GM12878 (cell line): ENCODE results near the gene LMBR1. TPM values are rescaled to one million over a fixed set of nuclear protein-coding genes. Genes with fewer than 3 reads are reported as not detected.

ENCODE experiments used
- ATAC-seq: fragments of 200-7000 bp; cut with Tn5 transposase; 3 replicates; pipeline ENCODE4 v1.9.1; 2020; ENCODE audit warnings: mild to moderate bottlenecking, moderate library complexity
- BruUV-seq: library from RNA; stranded (reverse); fragments of 400-500 nt; replicated peaks from 2 replicates; lab custom pipeline; 2021; lab: Mats Ljungman, UMichigan
- CTCF ChIA-PET: fragments of 300-600 bp; sonication (Branson Sonifier 250); formaldehyde crosslinking; extraction: SDS; loops from one replicate; lab custom pipeline; 2021; ENCODE audit warnings: inconsistent platforms; lab: Yijun Ruan, JAX
- POLR2A ChIA-PET: fragments of 350-600 bp; formaldehyde crosslinking; extraction: SDS; loops from one replicate; lab custom pipeline; 2021; ENCODE audit warnings: inconsistent platforms; lab: Charles Lee
- RAD21 ChIA-PET: fragments of 300-600 bp; sonication (Branson Sonifier 250); formaldehyde crosslinking; loops from one replicate; lab custom pipeline; 2023; ENCODE audit warnings: antibody characterized with exemption; ENCODE audit not compliant: unreplicated experiment; lab: Charles Lee
- SMC1A ChIA-PET: fragments of 300-600 bp; sonication (Branson Sonifier 250); formaldehyde crosslinking; loops from one replicate; lab custom pipeline; 2023; ENCODE audit not compliant: unreplicated experiment, uncharacterized antibody; lab: Charles Lee
- DNase-seq: peaks from one replicate; pipeline ENCODE4 v3.0.0-alpha.2; 2011; ENCODE audit warnings: low read depth, low spot score
- FAIRE-seq: peaks from 3 replicates; lab custom pipeline; 2011; peaks lifted over from hg19 to GRCh38; lab: Jason Lieb, UNC
- H2AFZ ChIP-seq: 2 replicates; pipeline ENCODE4 v1.6.0; 2011; ENCODE audit warnings: low read depth, low read length, control low read depth; ENCODE audit not compliant: control insufficient read depth
- H3K27ac ChIP-seq: 2 replicates; pipeline ENCODE4 v1.5.1; 2011; ENCODE audit warnings: control low read depth; ENCODE audit not compliant: control insufficient read depth, insufficient read depth
- H3K27me3 ChIP-seq, 2 experiments: replicated peaks in 1 of 2; 2 replicates each; pipeline versions ENCODE4 v1.6.0 to v1.6.1; 2011; ENCODE audit warnings: low read length in 1 of 2; ENCODE audit not compliant: control insufficient read depth in 2 of 2, insufficient read depth in 2 of 2
- H3K36me3 ChIP-seq, 2 experiments: 2 replicates each; pipeline ENCODE4 v1.5.1; 2011; ENCODE audit warnings: low read length in 1 of 2; ENCODE audit not compliant: control insufficient read depth in 2 of 2, insufficient read depth in 2 of 2
- H3K4me1 ChIP-seq: 2 replicates; pipeline ENCODE4 v1.6.1; 2011; ENCODE audit warnings: mild to moderate bottlenecking, low read length, moderate library complexity, mixed read lengths; ENCODE audit not compliant: control insufficient read depth, insufficient read depth
- H3K4me2 ChIP-seq: 2 replicates; pipeline ENCODE4 v1.6.0; 2011; ENCODE audit warnings: control low read depth; ENCODE audit not compliant: control insufficient read depth, insufficient read depth
- H3K4me3 ChIP-seq: fragments of 200-600 bp; sonication (generic); 2 replicates; pipeline ENCODE4 v1.5.1; 2016
- H3K79me2 ChIP-seq: 2 replicates; pipeline ENCODE4 v1.6.0; 2011; ENCODE audit warnings: low read length; ENCODE audit not compliant: control insufficient read depth, insufficient read depth
- H3K9ac ChIP-seq: 2 replicates; pipeline ENCODE4 v1.8.0; 2011; ENCODE audit warnings: low read length, control low read depth, mixed read lengths; ENCODE audit not compliant: control insufficient read depth, insufficient read depth
- H3K9me3 ChIP-seq: replicated peaks from 3 replicates; pipeline ENCODE4 v1.5.1; 2011; ENCODE audit warnings: mild to moderate bottlenecking, low read length; ENCODE audit not compliant: control insufficient read depth, insufficient read depth
- H4K20me1 ChIP-seq: 2 replicates; pipeline ENCODE4 v1.6.0; 2011; ENCODE audit not compliant: control insufficient read depth, insufficient read depth
- CHD4 ChIP-seq: fragments of 200-600 bp; sonication (generic); IDR thresholded peaks from 2 replicates; pipeline ENCODE4 v1.6.1; 2016; ENCODE audit warnings: mild to moderate bottlenecking
- E2F8 ChIP-seq: fragments of 450-650 bp; IDR thresholded peaks from 2 replicates; pipeline ENCODE4 v1.6.1; 2018; ENCODE audit warnings: mild to moderate bottlenecking, low read depth, moderate library complexity; ENCODE audit not compliant: partially characterized antibody
- HDGF ChIP-seq: fragments of 450-650 bp; IDR thresholded peaks from 2 replicates; pipeline ENCODE4 v1.6.1; 2016; ENCODE audit warnings: antibody characterized with exemption
- POLR2AphosphoS2 ChIP-seq: IDR thresholded peaks from 2 replicates; pipeline ENCODE4 v1.6.1; 2011; ENCODE audit warnings: low read depth, mild to moderate bottlenecking, low read length, improper control_type of control experiment, moderate library complexity
- RB1 ChIP-seq: fragments of 450-650 bp; formaldehyde crosslinking; IDR thresholded peaks from 2 replicates; pipeline ENCODE4 v1.6.1; 2017; ENCODE audit warnings: mild to moderate bottlenecking, borderline replicate concordance
- RBBP5 ChIP-seq: fragments of 200-600 bp; sonication (generic); conservative IDR thresholded peaks from 2 replicates; pipeline ENCODE4 v1.6.1; 2016
- RUNX3 ChIP-seq: IDR thresholded peaks from 2 replicates; pipeline ENCODE4 v1.6.1; 2012; ENCODE audit warnings: low read length, inconsistent platforms
- ZNF217 ChIP-seq: fragments of 450-650 bp; IDR thresholded peaks from 2 replicates; pipeline ENCODE4 v1.6.1; 2017; ENCODE audit warnings: antibody characterized with exemption, mild to moderate bottlenecking
- WGBS: methylation state at CpG from one replicate; pipeline ENCODE4 v1.1.6; 2016; ENCODE audit warnings: low lambda C conversion rate; ENCODE audit not compliant: insufficient replicate concordance, insufficient coverage; ENCODE audit errors: missing lambda C conversion rate; 5-methylcytosine and 5-hydroxymethylcytosine counted together
- in situ Hi-C: fragments of 300-500 bp; cut with MboI; formaldehyde crosslinking; loops from 9 replicates; pipeline ENCODE4 v1.14.3; 2018; ENCODE audit warnings: mixed read lengths
- intact Hi-C: fragments of 100-400 bp; cut with micrococcal nuclease; formaldehyde crosslinking; loops from one replicate; pipeline ENCODE4 v1.14.2; 2022; ENCODE audit not compliant: unreplicated experiment
- polyA plus RNA-seq, 11 experiments: library from polyadenylated mRNA; depleted of rRNA in 4 of 11; unstranded in 6 of 11; stranded (reverse) in 5 of 11; fragments of >200 nt; fragmentation: Nextera tagmentation in 4 of 11; fragmentation: Illumina TruSeq in 1 of 11; extraction: Ambion mirVana in 4 of 11; extraction: Trizol in 1 of 11; gene quantifications; 1 replicate in 1 of 11; 2 replicates in 10 of 11; pipeline versions ENCODE4 v1.2.1 to v1.2.3, GENCODE V29; 2011 to 2016; ENCODE audit warnings: inconsistent platforms in 2 of 11, missing spikeins in 2 of 11, low read depth in 1 of 11
- total RNA-seq, 4 experiments: library from RNA; depleted of rRNA in 3 of 4; stranded (reverse); fragments of >200 nt in 3 of 4; fragmentation: Illumina TruSeq in 1 of 4; extraction: Trizol in 1 of 4; gene quantifications; 2 replicates each; pipeline versions ENCODE4 v1.2.1 to v1.2.3, GENCODE V29; 2013 to 2021

Gene LMBR1
- total and polyA plus RNA-seq, 10 of the 15 experiments (the other 5 are each of a cell fraction or from before 2014, with no cell fraction given): 4.0 to 63.5 (median 28.8) TPM

GRCh38 chr7:156928406-156928747 is 35.4 kb upstream of the LMBR1 start:
- in situ Hi-C loops (no loop called here), intact Hi-C loops (no loop called here)
- FAIRE-seq: no peak
- POLR2A ChIA-PET: no interaction called here
- H3K4me1 ChIP-seq: no peaks in the 10 kb centered on the region
- WGBS: 72% methylated on average over 5 of the region's 5 CpGs
- H3K4me2 ChIP-seq: no peak overlapping the region
- no peak overlapping the region for H3K27ac ChIP-seq
- H3K79me2 ChIP-seq: no peaks in the 10 kb centered on the region
- RAD21 ChIA-PET: no interaction called here
- CTCF ChIA-PET: no interaction called here
- no TSS peak for BruUV-seq
- H3K36me3 ChIP-seq: no peaks in the 10 kb centered on the region
- no peak overlapping the region for H3K4me3 ChIP-seq
- H4K20me1 ChIP-seq: no peaks in the 10 kb centered on the region
- no peaks in the 10 kb centered on the region; a peak in 2 of 4 replicates for H3K27me3 ChIP-seq
- H2AFZ ChIP-seq: no peak overlapping the region
- H3K9ac ChIP-seq: no peak overlapping the region
- no peak for ATAC-seq
- SMC1A ChIA-PET: no interaction called here
- H3K9me3 ChIP-seq: no peaks in the 10 kb centered on the region
- TF ChIP-seq RBBP5: no peak
- no peak for TF ChIP-seq E2F8
- TF ChIP-seq CHD4: no peak
- TF ChIP-seq POLR2AphosphoS2: no peak
- TF ChIP-seq HDGF: no peak
- no peak for TF ChIP-seq RB1
- no peak for TF ChIP-seq ZNF217
- no peak for TF ChIP-seq RUNX3
- TF ChIP-seq, all 136 proteins: peak for 0
- DNase-seq: no peak
